Measurements from ENCODE around the gene LGR5. TPM values are rescaled to one million over a fixed set of nuclear protein-coding genes. Genes with fewer than 3 reads are reported as not detected.

The LGR5 gene
- total RNA-seq, 2 experiments from 2014 or later: not detected

DNA sequence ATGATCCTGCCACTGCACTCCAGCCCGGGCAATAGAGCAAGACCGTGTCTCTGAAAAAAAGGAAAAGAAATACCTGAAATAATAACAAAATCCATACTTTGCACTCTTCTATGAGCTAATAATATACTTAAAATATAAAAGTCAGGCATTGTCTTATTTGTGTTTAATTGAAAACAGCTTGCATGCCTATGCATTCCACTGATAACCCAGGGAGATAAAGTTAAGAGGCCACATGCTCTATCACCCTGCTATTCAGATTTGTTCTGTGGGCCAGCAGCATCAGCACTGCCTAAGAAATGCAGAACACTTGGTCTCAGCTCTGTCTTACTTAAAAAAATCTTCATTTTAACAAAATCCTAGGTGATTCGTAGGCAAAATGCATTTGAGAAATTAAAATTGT is 99.2 kb downstream of the LGR5 start:
- Mint-ChIP-seq H3K36me3 (ENCODE audit: low read depth) (no peaks in the 10 kb centered on the region), H3K4me3 (no peak overlapping the region), H3K4me1 (ENCODE audit: low read depth) (no peaks in the 10 kb centered on the region), H3K27me3 (no peaks in the 10 kb centered on the region), H3K27ac (no peak overlapping the region), H3K9me3 (no peaks in the 10 kb centered on the region)
- Histone ChIP-seq H3K9me3 (ENCODE audit: control insufficient read depth in 1 of 2, insufficient read depth in 1 of 2, low read length in 2 of 2) (no peaks in the 10 kb centered on the region), H3K27ac (ENCODE audit: low read depth in 1 of 2, low read length in 2 of 2) (no peak overlapping the region), H3K4me1 (ENCODE audit: insufficient read depth, low read length) (no peaks in the 10 kb centered on the region), H3K36me3 (ENCODE audit: insufficient read depth, low read length) (no peaks in the 10 kb centered on the region), H3K27me3 (ENCODE audit: control insufficient read depth in 1 of 2, insufficient read depth in 2 of 2, low read length in 2 of 2) (no peaks in the 10 kb centered on the region), H3K4me3 (ENCODE audit: low read length) (no peak overlapping the region)
- intact Hi-C loops (cut with DNase I, micrococcal nuclease): no loop called here
- POLR2A ChIA-PET: no interaction called here
- ATAC-seq (ENCODE audit: poor library complexity) (no peak), DNase-seq (no peak)
- TF ChIP-seq, protein P1, sequence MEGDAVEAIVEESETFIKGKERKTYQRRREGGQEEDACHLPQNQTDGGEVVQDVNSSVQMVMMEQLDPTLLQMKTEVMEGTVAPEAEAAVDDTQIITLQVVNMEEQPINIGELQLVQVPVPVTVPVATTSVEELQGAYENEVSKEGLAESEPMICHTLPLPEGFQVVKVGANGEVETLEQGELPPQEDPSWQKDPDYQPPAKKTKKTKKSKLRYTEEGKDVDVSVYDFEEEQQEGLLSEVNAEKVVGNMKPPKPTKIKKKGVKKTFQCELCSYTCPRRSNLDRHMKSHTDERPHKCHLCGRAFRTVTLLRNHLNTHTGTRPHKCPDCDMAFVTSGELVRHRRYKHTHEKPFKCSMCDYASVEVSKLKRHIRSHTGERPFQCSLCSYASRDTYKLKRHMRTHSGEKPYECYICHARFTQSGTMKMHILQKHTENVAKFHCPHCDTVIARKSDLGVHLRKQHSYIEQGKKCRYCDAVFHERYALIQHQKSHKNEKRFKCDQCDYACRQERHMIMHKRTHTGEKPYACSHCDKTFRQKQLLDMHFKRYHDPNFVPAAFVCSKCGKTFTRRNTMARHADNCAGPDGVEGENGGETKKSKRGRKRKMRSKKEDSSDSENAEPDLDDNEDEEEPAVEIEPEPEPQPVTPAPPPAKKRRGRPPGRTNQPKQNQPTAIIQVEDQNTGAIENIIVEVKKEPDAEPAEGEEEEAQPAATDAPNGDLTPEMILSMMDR (IDR thresholded peaks at IDR 0.05): no peak
- CTCF ChIA-PET: no interaction called here

DNA sequence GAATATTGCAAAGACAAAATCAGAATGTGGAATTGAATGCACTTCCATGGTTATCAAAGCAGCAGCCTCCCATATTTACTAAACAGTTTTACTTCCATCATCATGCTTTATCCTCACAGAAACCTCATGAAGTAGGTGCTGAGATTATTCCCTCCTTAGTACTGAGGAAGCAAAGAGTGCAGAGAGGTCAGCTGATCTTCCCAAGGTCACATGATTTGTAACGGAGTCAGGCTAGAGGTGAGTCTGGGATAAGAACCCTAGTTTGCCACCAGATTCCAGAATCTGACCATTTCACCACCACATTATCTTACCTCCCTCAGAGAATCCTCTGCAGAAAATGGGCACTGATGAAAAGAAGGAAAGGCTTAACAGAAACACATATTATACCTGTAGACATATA is 102.0 kb downstream of the LGR5 start:
- TF ChIP-seq, protein P1 (IDR thresholded peaks at IDR 0.05): no peak
- H3K9me3 ChIP-seq (ENCODE audit: control insufficient read depth in 1 of 2, insufficient read depth in 1 of 2, low read length in 2 of 2): no peaks in the 10 kb centered on the region
- H3K27me3 Mint-ChIP-seq: no peaks in the 10 kb centered on the region
- H3K27me3 ChIP-seq (ENCODE audit: control insufficient read depth in 1 of 2, insufficient read depth in 2 of 2, low read length in 2 of 2): no peaks in the 10 kb centered on the region
- H3K4me1 ChIP-seq (ENCODE audit: insufficient read depth, low read length): no peaks in the 10 kb centered on the region
- no peak overlapping the region for H3K27ac Mint-ChIP-seq
- no peaks in the 10 kb centered on the region for H3K36me3 Mint-ChIP-seq (ENCODE audit: low read depth)
- no peaks in the 10 kb centered on the region for H3K4me1 Mint-ChIP-seq (ENCODE audit: low read depth)
- DNase-seq: no peak
- no peak overlapping the region for H3K4me3 ChIP-seq (ENCODE audit: low read length)
- ChIA-PET POLR2A (no interaction called here), CTCF (no interaction called here)
- intact Hi-C loops (cut with DNase I, micrococcal nuclease): no loop called here
- ATAC-seq (ENCODE audit: poor library complexity): no peak
- H3K9me3 Mint-ChIP-seq: no peaks in the 10 kb centered on the region
- no peak overlapping the region for H3K27ac ChIP-seq (ENCODE audit: low read depth in 1 of 2, low read length in 2 of 2)
- no peaks in the 10 kb centered on the region for H3K36me3 ChIP-seq (ENCODE audit: insufficient read depth, low read length)
- H3K4me3 Mint-ChIP-seq: no peak overlapping the region

DNA sequence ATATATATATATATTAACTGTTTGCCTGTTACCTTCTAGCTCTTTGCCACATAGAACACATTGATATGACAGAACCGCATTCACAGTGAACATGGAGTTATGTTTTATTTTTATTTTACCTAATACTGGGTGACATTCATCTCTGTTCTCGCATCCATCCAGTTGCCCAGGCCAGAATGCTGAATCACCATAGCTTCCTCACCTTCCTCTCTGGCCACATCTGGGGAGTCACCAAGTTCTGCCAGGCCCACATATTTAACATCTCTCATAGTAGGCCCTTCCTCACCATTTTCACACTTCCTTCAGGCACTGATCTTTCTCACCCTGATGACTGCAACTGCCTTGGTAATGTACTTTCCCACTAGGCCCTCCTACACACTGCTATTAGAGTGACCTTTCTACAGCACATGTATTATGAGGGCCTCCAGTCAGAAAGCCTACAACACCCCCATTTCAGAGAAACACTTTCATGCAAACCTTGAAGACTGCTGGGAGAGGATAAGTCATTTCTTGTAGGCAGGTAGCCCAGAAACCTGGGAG is 106.8 kb downstream of the LGR5 start:
- POLR2A ChIA-PET: no interaction called here
- no peaks in the 10 kb centered on the region for H3K4me1 ChIP-seq (ENCODE audit: insufficient read depth, low read length)
- H3K27me3 Mint-ChIP-seq: no peaks in the 10 kb centered on the region
- H3K4me3 Mint-ChIP-seq: no peak overlapping the region
- no peak overlapping the region for H3K27ac Mint-ChIP-seq
- TF ChIP-seq, protein P1 (IDR thresholded peaks at IDR 0.05): no peak
- H3K4me3 ChIP-seq (ENCODE audit: low read length): no peak overlapping the region
- H3K27ac ChIP-seq (ENCODE audit: low read depth in 1 of 2, low read length in 2 of 2): no peak overlapping the region
- no peaks in the 10 kb centered on the region for H3K27me3 ChIP-seq (ENCODE audit: control insufficient read depth in 1 of 2, insufficient read depth in 2 of 2, low read length in 2 of 2)
- H3K9me3 Mint-ChIP-seq: no peaks in the 10 kb centered on the region
- H3K9me3 ChIP-seq (ENCODE audit: control insufficient read depth in 1 of 2, insufficient read depth in 1 of 2, low read length in 2 of 2): no peaks in the 10 kb centered on the region
- H3K36me3 ChIP-seq (ENCODE audit: insufficient read depth, low read length): no peaks in the 10 kb centered on the region
- ATAC-seq (ENCODE audit: poor library complexity) (no peak), DNase-seq (no peak)
- H3K36me3 Mint-ChIP-seq (ENCODE audit: low read depth): no peaks in the 10 kb centered on the region
- CTCF ChIA-PET: no interaction called here
- H3K4me1 Mint-ChIP-seq (ENCODE audit: low read depth): no peaks in the 10 kb centered on the region
- intact Hi-C loops (cut with DNase I, micrococcal nuclease): no loop called here

Data from CD4-positive, alpha-beta T cell (primary cell).